Keratinocyte (primary cell): ENCODE measurements around the gene SPTBN4. TPM values are rescaled to one million over a fixed set of nuclear protein-coding genes. Genes with fewer than 3 reads are reported as not detected.
"Not testable (repeated sequence)": the region's sequence is repeated elsewhere in the genome, so short reads cannot be mapped to it uniquely, and the experiment has no call there.

ENCODE experiments used
- DNase-seq: peaks from one replicate; pipeline ENCODE4 v3.0.0-alpha.2; 2011; ENCODE audit warnings: low read depth, missing footprints, low spot score
- FAIRE-seq: peaks from 2 replicates; lab custom pipeline; 2011; peaks lifted over from hg19 to GRCh38; lab: Jason Lieb, UNC
- H2AFZ ChIP-seq: 2 replicates; pipeline ENCODE4 v1.6.0; 2012; ENCODE audit warnings: low read length, control low read depth, inconsistent platforms; ENCODE audit not compliant: control insufficient read depth
- H3K27ac ChIP-seq: 2 replicates; pipeline ENCODE4 v1.5.1; 2011; ENCODE audit warnings: low read length; ENCODE audit not compliant: control insufficient read depth, insufficient read depth
- H3K27me3 ChIP-seq: 3 replicates; pipeline ENCODE4 v1.6.0; 2011; ENCODE audit warnings: low read length; ENCODE audit not compliant: control insufficient read depth, insufficient read depth; ENCODE audit errors: extremely low read depth
- H3K36me3 ChIP-seq, 2 experiments: 2 replicates in 1 of 2; 3 replicates in 1 of 2; pipeline ENCODE4 v1.5.1; 2011; ENCODE audit warnings: low read length in 2 of 2, mild to moderate bottlenecking in 1 of 2; ENCODE audit not compliant: control insufficient read depth in 2 of 2, insufficient read depth in 2 of 2; ENCODE audit errors: extremely low read depth in 1 of 2
- H3K4me1 ChIP-seq: 3 replicates; pipeline ENCODE4 v1.5.1; 2011; ENCODE audit warnings: low read length; ENCODE audit not compliant: control insufficient read depth, insufficient read depth; ENCODE audit errors: extremely low read depth
- H3K4me2 ChIP-seq: 3 replicates; pipeline ENCODE4 v1.6.0; 2011; ENCODE audit warnings: low read depth, low read length; ENCODE audit not compliant: control insufficient read depth, insufficient read depth; ENCODE audit errors: extremely low read depth
- H3K4me3 ChIP-seq, 3 experiments: fragments of 200-600 bp in 1 of 3; sonication (generic) in 1 of 3; 2 replicates in 2 of 3; 3 replicates in 1 of 3; pipeline ENCODE4 v1.5.1; 2011 to 2016; ENCODE audit warnings: low read length in 3 of 3, mild to moderate bottlenecking in 3 of 3, control low read depth in 2 of 3, inconsistent platforms in 1 of 3, low read depth in 1 of 3, mixed read lengths in 1 of 3, mixed run types in 1 of 3, moderate library complexity in 1 of 3; ENCODE audit not compliant: control insufficient read depth in 2 of 3, insufficient read depth in 2 of 3; ENCODE audit errors: extremely low read depth in 1 of 3
- H3K79me2 ChIP-seq: 2 replicates; pipeline ENCODE4 v1.6.0; 2012; ENCODE audit warnings: low read length; ENCODE audit not compliant: control insufficient read depth, insufficient read depth
- H3K9ac ChIP-seq: 3 replicates; pipeline ENCODE4 v1.6.0; 2011; ENCODE audit warnings: low read length; ENCODE audit not compliant: control insufficient read depth, insufficient read depth; ENCODE audit errors: extremely low read depth
- H3K9me1 ChIP-seq: 3 replicates; pipeline ENCODE4 v1.6.0; 2011; ENCODE audit warnings: low read length; ENCODE audit not compliant: control insufficient read depth, insufficient read depth; ENCODE audit errors: extremely low read depth
- H3K9me3 ChIP-seq: 2 replicates; pipeline ENCODE4 v1.5.1; 2012; ENCODE audit warnings: low read depth, low read length; ENCODE audit not compliant: control insufficient read depth
- H4K20me1 ChIP-seq: 3 replicates; pipeline ENCODE4 v1.6.0; 2011; ENCODE audit warnings: low read length; ENCODE audit not compliant: control insufficient read depth, insufficient read depth; ENCODE audit errors: extremely low read depth
- EZH2 ChIP-seq: IDR thresholded peaks from one replicate; pipeline ENCODE4 v1.6.1; 2012; ENCODE audit warnings: inconsistent platforms, mild to moderate bottlenecking, low read length, moderate library complexity
- dilution Hi-C: fragments of 300-500 bp; cut with MboI; formaldehyde crosslinking; loops from one replicate; pipeline ENCODE4 v1.7.0; 2020; ENCODE audit warnings: low sequenced_read_pairs; ENCODE audit not compliant: extremely low pct_ligation_motif_present
- polyA plus RNA-seq, 5 experiments: library from polyadenylated mRNA; depleted of rRNA in 3 of 5; stranded (reverse) in 3 of 5; stranded (forward) in 1 of 5; unstranded in 1 of 5; fragments of >200 nt; gene quantifications; 1 replicate in 1 of 5; 2 replicates in 3 of 5; 3 replicates in 1 of 5; pipeline versions ENCODE4 v1.2.1 to v1.2.3, GENCODE V29; 2011 to 2012; ENCODE audit warnings: missing spikeins in 2 of 5, low read depth in 1 of 5, low replicate concordance in 1 of 5
- TF ChIP-seq, protein P1 (sequence below), 3 experiments: IDR thresholded peaks in 1 of 3; conservative IDR thresholded peaks in 1 of 3; optimal IDR thresholded peaks in 1 of 3; 2 replicates in 2 of 3; 3 replicates in 1 of 3; pipeline versions ENCODE3 to v1.5.1; 2011; ENCODE audit warnings: low read length in 3 of 3, mild to moderate bottlenecking in 3 of 3, moderate library complexity in 2 of 3, control low read depth in 1 of 3, inconsistent platforms in 1 of 3; ENCODE audit not compliant: insufficient read depth in 2 of 3; ENCODE audit errors: extremely low read depth in 1 of 3

SPTBN4 gene
- polyA plus RNA-seq, 1 donor (not counting 4 experiments of a cell fraction or from before 2014, with no cell fraction given): 0.17 TPM

DNA sequence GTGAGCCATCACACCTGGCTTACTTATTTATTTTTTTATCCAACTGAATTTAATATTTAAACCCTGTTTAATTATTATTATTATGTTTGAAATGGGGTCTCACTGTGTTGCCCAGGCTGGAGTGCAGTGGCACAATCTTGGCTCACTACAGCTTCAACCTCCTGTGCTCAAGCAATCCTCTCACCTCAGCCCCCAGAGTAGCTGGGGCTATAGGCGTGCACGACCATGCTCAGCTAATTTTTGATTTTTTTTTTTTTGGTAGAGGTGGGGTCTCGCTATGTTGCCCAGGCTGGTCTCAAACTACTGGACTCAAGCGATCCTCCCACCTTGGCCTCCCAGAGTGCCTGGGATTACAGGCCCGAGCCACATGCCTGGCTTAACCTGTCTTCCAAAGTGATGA is 32.5 kb downstream of the SPTBN4 start:
- FAIRE-seq: no peak
- dilution Hi-C loops: no loop called here

GRCh38 chr19:40500678-40501530 is 34.1 kb downstream of the SPTBN4 start:
- H3K36me3 ChIP-seq, H4K20me1 ChIP-seq, H2AFZ ChIP-seq, H3K9ac ChIP-seq, H3K9me1 ChIP-seq, DNase-seq, H3K27ac ChIP-seq, dilution Hi-C loops, H3K4me3 ChIP-seq, H3K27me3 ChIP-seq, H3K79me2 ChIP-seq, H3K4me2 ChIP-seq, FAIRE-seq, H3K9me3 ChIP-seq, H3K4me1 ChIP-seq: not testable (repeated sequence)

More for the DNA sequence above, 32.5 kb downstream of the SPTBN4 start:
- H3K9me1 ChIP-seq: no peaks in the 10 kb centered on the region
- TF ChIP-seq EZH2: no peak
- TF ChIP-seq, protein P1, sequence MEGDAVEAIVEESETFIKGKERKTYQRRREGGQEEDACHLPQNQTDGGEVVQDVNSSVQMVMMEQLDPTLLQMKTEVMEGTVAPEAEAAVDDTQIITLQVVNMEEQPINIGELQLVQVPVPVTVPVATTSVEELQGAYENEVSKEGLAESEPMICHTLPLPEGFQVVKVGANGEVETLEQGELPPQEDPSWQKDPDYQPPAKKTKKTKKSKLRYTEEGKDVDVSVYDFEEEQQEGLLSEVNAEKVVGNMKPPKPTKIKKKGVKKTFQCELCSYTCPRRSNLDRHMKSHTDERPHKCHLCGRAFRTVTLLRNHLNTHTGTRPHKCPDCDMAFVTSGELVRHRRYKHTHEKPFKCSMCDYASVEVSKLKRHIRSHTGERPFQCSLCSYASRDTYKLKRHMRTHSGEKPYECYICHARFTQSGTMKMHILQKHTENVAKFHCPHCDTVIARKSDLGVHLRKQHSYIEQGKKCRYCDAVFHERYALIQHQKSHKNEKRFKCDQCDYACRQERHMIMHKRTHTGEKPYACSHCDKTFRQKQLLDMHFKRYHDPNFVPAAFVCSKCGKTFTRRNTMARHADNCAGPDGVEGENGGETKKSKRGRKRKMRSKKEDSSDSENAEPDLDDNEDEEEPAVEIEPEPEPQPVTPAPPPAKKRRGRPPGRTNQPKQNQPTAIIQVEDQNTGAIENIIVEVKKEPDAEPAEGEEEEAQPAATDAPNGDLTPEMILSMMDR (optimal IDR thresholded peaks at IDR 0.05 in 1 of 3, IDR thresholded peaks at IDR 0.05 in 1 of 3, conservative IDR thresholded peaks at IDR 0.05 in 1 of 3; ENCODE audit: extremely low read depth in 1 of 3, insufficient read depth in 2 of 3, low read length in 3 of 3): no peak
- no peaks in the 10 kb centered on the region for H3K27me3 ChIP-seq
- H2AFZ ChIP-seq: no peak overlapping the region
- H4K20me1 ChIP-seq: no peaks in the 10 kb centered on the region
- no peak for DNase-seq
- no peak overlapping the region for H3K27ac ChIP-seq
- no peaks in the 10 kb centered on the region for H3K79me2 ChIP-seq
- no peak overlapping the region for H3K4me2 ChIP-seq
- no peaks in the 10 kb centered on the region for H3K4me1 ChIP-seq
- H3K4me3 ChIP-seq: no peak overlapping the region
- no peak overlapping the region for H3K9ac ChIP-seq
- H3K9me3 ChIP-seq: no peaks in the 10 kb centered on the region
- no peaks in the 10 kb centered on the region for H3K36me3 ChIP-seq
